Posterior cingulate gyrus (tissue), 11 donors: ENCODE results near the gene HLA-G.
A peak's percentile ranks its signal among the peaks of the same experiment; 100 is the strongest.
"Not testable (repeated sequence)": the region's sequence is repeated elsewhere in the genome, so short reads cannot be mapped to it uniquely, and the experiment has no call there.

Source experiments
- DNase-seq, 10 donors: peaks; one replicate each; pipeline versions ENCODE4 v3.0.0 to v3.0.0-alpha.2; 2020 to 2021; ENCODE audit warnings: mixed read lengths in 3 of 10
- intact Hi-C: fragments of 100-400 bp; cut with DNase I; formaldehyde crosslinking; loops from one replicate; pipeline ENCODE4 v1.15.1; 2023

The HLA-G gene

GRCh38 chr6:29861521-29862255 lies 34.1 kb downstream of the HLA-G start:
- intact Hi-C loops = no loop called here

GRCh38 chr6:29864037-29864810 lies 36.6 kb downstream of the HLA-G start:
- intact Hi-C loops = no loop called here
- peak in 1 of 10 donors; percentile 77 for DNase-seq

More at GRCh38 chr6:29861521-29862255, 34.1 kb downstream of the HLA-G start:
- DNase-seq = no peak

- intact Hi-C loops = no loop called here
- DNase-seq = no peak
Measured at GRCh38 chr6:29865631-29866030, 38.0 kb downstream of the HLA-G start.

GRCh38 chr6:29870104-29870503 lies 42.5 kb downstream of the HLA-G start:
- intact Hi-C loops = no loop called here
- no peak for DNase-seq

- intact Hi-C loops = no loop called here
- no peak for DNase-seq
Measured at GRCh38 chr6:29872791-29873190, 45.2 kb downstream of the HLA-G start.

- no peak for DNase-seq
Measured at GRCh38 chr6:29875257-29875656, 47.6 kb downstream of the HLA-G start.

GRCh38 chr6:29875734-29876133 lies 48.1 kb downstream of the HLA-G start:
- intact Hi-C loops, DNase-seq: not testable (repeated sequence)

More at GRCh38 chr6:29875257-29875656, 47.6 kb downstream of the HLA-G start:
- intact Hi-C loops = no loop called here
